Endothelial cell (in vitro differentiated cells): Measurements from ENCODE around the gene C9orf153. TPM values are rescaled to one million over a fixed set of nuclear protein-coding genes. Genes with fewer than 3 reads are reported as not detected.

Experiments
- DNase-seq: peaks from one replicate; pipeline ENCODE4 v3.0.0; 2021; ENCODE audit warnings: low spot score
- H3K27ac Mint-ChIP-seq: one replicate; pipeline ENCODE4 v1.8.0; 2021; ENCODE audit warnings: mixed read lengths, inconsistent platforms; ENCODE audit not compliant: unreplicated experiment
- H3K27me3 Mint-ChIP-seq: one replicate; pipeline ENCODE4 v1.8.0; 2021; ENCODE audit warnings: mild to moderate bottlenecking, moderate library complexity, mixed read lengths, inconsistent platforms; ENCODE audit not compliant: unreplicated experiment
- H3K36me3 Mint-ChIP-seq: one replicate; pipeline ENCODE4 v1.8.0; 2021; ENCODE audit warnings: mild to moderate bottlenecking, low read depth, mixed read lengths, inconsistent platforms; ENCODE audit not compliant: unreplicated experiment
- H3K4me1 Mint-ChIP-seq: one replicate; pipeline ENCODE4 v1.8.0; 2021; ENCODE audit warnings: mild to moderate bottlenecking, mixed read lengths, inconsistent platforms; ENCODE audit not compliant: unreplicated experiment
- H3K4me3 Mint-ChIP-seq: one replicate; pipeline ENCODE4 v1.8.0; 2021; ENCODE audit warnings: mild to moderate bottlenecking, mixed read lengths, inconsistent platforms; ENCODE audit not compliant: unreplicated experiment
- H3K9me3 Mint-ChIP-seq: one replicate; pipeline ENCODE4 v1.8.0; 2021; ENCODE audit warnings: mixed read lengths, inconsistent platforms; ENCODE audit not compliant: unreplicated experiment
- CTCF ChIP-seq: fragments of 200-600 bp; sonication (generic); IDR thresholded peaks from one replicate; pipeline ENCODE4 v1.5.0; 2021; ENCODE audit warnings: antibody characterized with exemption; ENCODE audit not compliant: unreplicated experiment
- long read RNA-seq: library from polyadenylated mRNA; unstranded; transcript quantifications from one replicate; pipeline ENCODE4 v2.0.0, GENCODE V29; 2020; ENCODE audit not compliant: unreplicated experiment
- total RNA-seq: library from RNA; stranded (reverse); fragmentation: NEBNext Ultra II Directional; extraction: Animal tissue kit (Norgen Biotek cat#: 25700); gene quantifications from one replicate; pipeline ENCODE4 v1.2.1, GENCODE V29; 2021; ENCODE audit not compliant: unreplicated experiment

The C9orf153 gene
- total RNA-seq: 0.36 TPM
- long read RNA-seq, partial matches to known transcripts: 0 of 1 reads
- long read RNA-seq, other reads (novel, unspliced or antisense): 1 of 1 reads

GRCh38 chr9:86259557-86259956 lies at the start of gene C9orf153:
Gene C9orf153 (minus strand): TSS chr9:86259657. CDS start chr9:86229603, 30,054 bp downstream.
- no peak for DNase-seq
- Mint-ChIP-seq H3K9me3 (no peaks in the 10 kb centered on the region), H3K36me3 (peaks cover 13% of the 10 kb centered on the region), H3K4me3 (no peak within 1 kb of the TSS), H3K27ac (no peak within 1 kb of the TSS), H3K27me3 (peaks cover 2% of the 10 kb centered on the region), H3K4me1 (peaks cover 34% of the 10 kb centered on the region)
- no peak for TF ChIP-seq CTCF

GRCh38 chr9:86308687-86309086 lies 49.2 kb upstream of the C9orf153 start:
- H3K27me3 Mint-ChIP-seq: peaks cover 1% of the 10 kb centered on the region
- TF ChIP-seq CTCF: no peak
- H3K36me3 Mint-ChIP-seq: peaks cover 34% of the 10 kb centered on the region
- no peaks in the 10 kb centered on the region for H3K9me3 Mint-ChIP-seq
- DNase-seq: no peak
- H3K4me3 Mint-ChIP-seq: no peak overlapping the region
- no peak overlapping the region for H3K27ac Mint-ChIP-seq
- peaks cover 1% of the 10 kb centered on the region for H3K4me1 Mint-ChIP-seq

DNA sequence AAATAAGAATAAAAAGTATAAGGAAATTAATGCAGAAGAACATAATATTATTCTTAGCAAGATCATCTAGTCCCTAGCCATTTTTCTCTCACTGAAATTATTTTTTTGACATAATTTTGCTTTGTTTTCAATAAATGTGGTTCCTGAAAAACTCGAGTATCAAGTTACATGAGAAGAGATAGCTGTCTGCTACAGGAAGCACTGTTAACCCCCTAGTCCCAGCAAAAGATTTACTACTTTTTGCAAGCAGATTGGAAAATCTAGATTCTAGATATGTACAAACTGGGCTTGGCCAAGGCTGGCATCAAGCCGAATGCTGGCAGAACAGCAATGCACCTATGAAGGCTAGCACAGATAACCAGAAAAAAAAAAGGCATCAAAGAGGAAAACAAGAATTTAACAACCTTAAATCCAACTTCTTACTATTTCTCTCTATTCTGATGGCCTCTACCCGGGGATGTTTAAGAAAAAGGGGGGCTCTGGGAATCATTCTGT lies 44.8 kb upstream of the C9orf153 start:
- DNase-seq: no peak
- Mint-ChIP-seq H3K4me1 (peaks cover 5% of the 10 kb centered on the region), H3K27ac (no peak overlapping the region), H3K9me3 (no peaks in the 10 kb centered on the region), H3K27me3 (no peaks in the 10 kb centered on the region), H3K36me3 (peaks cover 11% of the 10 kb centered on the region), H3K4me3 (no peak overlapping the region)
- TF ChIP-seq CTCF: no peak

DNA sequence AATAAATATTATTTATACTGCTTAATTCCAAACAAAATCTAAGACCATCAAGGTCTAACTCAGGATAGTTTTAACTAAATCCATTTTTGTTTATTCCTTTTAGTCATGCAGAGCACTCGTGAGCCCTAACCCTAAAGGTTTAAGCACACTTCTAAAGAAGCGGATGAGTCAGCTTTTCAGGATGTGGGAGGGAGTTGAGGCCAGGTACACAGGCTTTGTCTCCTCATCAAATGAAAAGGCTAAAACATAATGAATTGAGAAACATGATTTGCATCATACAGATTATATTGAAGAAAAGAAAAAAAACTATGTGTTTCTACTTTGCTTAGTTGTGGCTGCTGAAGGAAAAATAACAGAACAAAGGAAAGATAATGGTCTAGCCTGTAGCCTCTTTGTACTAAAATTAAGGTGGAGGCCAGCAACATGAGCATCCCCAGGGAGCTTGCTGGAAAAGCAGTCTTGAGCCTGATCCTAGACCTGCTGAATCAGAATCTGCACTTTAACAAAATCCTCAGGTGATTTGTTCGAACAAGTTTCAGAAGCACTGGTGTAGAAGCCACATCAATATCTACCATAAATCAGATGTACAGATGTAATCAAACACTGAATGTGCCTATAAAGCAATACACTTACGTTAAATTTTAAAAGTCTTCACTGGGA lies 44.0 kb upstream of the C9orf153 start:
- no peaks in the 10 kb centered on the region for H3K9me3 Mint-ChIP-seq
- TF ChIP-seq CTCF: no peak
- no peak for DNase-seq
- H3K27ac Mint-ChIP-seq: no peak overlapping the region
- no peak overlapping the region for H3K4me3 Mint-ChIP-seq
- peaks cover 5% of the 10 kb centered on the region for H3K4me1 Mint-ChIP-seq
- H3K36me3 Mint-ChIP-seq: peaks cover 11% of the 10 kb centered on the region
- no peaks in the 10 kb centered on the region for H3K27me3 Mint-ChIP-seq

DNA sequence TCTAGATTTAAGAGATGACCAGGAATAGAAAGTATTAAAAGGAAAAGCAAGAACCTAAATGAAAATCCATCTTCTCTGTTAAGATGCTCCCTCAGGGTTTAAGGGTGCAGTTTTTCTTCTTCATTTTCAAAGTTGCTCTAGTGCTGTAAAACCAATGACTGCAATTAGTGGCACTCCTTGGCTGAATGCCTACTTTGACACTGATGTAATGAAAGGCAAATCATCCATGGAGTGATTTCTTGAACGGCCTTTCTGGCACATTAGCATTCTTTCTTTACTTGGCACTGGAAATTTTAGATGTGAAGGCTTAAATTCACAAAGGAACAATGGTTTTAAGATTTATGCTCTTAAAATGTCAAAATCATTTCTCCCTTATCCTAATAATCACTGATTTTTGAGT lies 42.2 kb upstream of the C9orf153 start:
- Mint-ChIP-seq H3K4me1 (peaks cover 5% of the 10 kb centered on the region), H3K27me3 (no peaks in the 10 kb centered on the region), H3K4me3 (no peak overlapping the region), H3K27ac (no peak overlapping the region), H3K36me3 (peaks cover 15% of the 10 kb centered on the region), H3K9me3 (no peaks in the 10 kb centered on the region)
- no peak for DNase-seq
- TF ChIP-seq CTCF: no peak
